DMS 273 treated with DMSO at 0.1 percent for 48 hours (cell line): ENCODE data around the gene NLRX1.
"Not testable (repeated sequence)": the region's sequence is repeated elsewhere in the genome, so short reads cannot be mapped to it uniquely, and the experiment has no call there.

ENCODE experiments used
- DNase-seq: peaks from one replicate; lab custom pipeline; 2025; lab: John Stamatoyannopoulos, UW

Gene NLRX1

DNA sequence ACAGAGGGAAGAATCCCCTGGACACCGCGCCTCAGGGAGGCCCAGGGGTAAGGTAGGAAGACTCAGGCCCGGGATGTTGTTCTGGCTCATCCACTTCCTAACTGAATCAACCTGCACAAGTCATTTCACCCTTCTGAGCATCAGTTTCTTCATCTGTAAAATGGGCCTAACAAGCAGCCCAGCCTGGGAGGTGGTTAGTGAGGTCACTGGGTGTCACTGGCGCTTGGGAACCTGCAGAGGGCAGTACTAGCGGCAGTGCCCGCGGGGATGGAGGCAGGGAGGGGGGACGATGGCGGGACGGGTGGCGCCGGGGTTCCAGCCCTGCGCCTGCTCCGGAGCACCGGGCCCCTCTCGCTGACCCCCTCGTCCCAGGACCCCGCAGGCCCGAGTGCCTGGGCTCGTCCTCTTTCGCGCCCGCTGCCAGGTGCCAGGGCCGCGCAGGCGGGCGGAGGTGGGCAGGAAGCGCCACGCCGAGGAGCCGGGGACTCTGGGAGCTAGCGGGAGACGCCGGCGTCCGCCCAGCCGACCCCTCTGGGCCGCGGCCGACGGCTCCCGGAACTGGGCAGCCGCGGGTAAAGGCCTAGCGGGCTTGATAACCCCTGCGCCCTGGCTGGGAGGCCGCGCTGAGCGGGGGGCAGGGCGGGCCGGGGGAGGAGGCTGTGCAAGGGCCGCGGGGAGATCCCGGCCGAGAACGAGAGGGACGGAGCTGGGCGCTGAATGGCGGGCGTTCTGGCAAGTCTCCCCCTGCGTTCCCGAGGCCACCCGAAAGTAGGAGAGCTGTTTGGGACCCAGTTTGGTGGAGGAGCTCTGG lies at the start of gene NLRX1:
Gene NLRX1, plus strand, starts transcription at position 255 of the 811 bp plus-strand sequence. CDS start 2,679 bp downstream, outside the sequence.
- DNase-seq: peak; percentile 17

DNA sequence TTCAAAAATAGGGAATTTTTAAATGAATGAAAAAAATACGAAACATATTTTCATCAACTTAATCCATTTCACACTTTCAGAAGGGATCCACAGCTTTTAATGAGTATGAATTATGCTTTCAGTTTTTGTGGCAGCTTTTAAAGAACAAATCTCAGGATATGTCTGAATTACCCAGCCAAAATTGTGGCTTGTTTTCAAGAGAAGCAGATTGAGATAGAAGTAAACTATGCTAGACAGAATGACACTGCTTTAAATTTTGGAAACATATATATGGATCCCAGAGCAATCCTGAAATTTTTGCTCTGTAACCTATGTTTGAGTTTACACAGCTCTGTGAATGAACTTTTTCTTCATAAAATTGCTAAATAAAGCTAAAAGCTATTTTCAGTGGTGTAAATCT lies 49.6 kb upstream of the NLRX1 start:
- DNase-seq: no peak

GRCh38 chr11:119120639-119121007 lies 47.9 kb upstream of the NLRX1 start:
- peak; percentile 65 for DNase-seq

GRCh38 chr11:119121008-119121810 lies 47.3 kb upstream of the NLRX1 start, which contains the start of gene HINFP:
Gene HINFP, plus strand, starts transcription at chr11:119121580. Its CDS starts 5,365 bp downstream, at chr11:119126945.
- DNase-seq: peak; percentile 95

GRCh38 chr11:119121811-119122124 lies 46.8 kb upstream of the NLRX1 start:
- DNase-seq: no peak

DNA sequence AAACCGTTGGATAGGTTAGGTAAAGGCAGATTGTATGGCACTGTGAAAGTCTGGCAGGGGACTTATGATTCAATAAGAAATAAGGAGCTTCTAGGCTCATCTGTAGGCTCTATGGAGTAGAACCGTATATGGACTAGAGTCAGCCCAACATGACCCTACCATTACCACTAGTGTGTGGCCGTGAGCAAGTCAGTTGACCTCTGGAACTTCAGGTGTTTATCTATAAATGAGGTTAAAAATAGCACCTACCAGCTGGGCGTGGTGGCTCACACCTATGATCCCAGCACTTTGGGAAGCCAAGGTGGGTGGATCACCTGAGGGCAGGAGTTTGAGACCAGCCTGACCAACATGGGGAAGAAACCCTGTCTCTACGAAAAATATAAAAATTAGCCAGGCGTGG lies 42.7 kb upstream of the NLRX1 start:
- no peak for DNase-seq

DNA sequence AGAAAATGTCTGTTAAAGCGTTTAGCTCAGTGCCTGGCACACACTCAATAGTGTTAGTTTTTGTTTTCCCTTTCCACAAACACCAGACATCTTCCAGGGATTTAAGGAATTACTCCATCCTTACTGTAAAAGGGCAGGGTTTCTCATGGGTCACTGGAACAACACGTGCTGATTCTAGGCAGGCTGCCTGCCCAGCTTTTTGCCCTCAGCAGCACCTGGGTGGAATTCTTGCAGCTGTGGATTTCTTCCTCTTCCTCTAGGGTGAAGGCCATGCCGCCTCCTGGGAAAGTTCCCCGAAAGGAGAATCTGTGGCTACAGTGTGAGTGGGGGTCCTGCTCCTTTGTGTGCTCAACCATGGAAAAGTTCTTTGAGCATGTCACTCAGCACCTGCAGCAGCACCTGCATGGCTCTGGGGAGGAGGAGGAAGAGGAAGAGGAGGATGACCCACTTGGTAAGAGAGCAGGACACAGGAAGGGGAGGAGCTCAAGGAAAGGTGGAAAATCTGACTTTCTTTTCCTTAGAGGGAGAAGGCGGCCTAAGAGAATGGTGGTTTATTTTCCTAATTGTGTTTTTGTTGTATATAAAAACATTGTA lies 41.8 kb upstream of the NLRX1 start:
- DNase-seq: no peak

DNA sequence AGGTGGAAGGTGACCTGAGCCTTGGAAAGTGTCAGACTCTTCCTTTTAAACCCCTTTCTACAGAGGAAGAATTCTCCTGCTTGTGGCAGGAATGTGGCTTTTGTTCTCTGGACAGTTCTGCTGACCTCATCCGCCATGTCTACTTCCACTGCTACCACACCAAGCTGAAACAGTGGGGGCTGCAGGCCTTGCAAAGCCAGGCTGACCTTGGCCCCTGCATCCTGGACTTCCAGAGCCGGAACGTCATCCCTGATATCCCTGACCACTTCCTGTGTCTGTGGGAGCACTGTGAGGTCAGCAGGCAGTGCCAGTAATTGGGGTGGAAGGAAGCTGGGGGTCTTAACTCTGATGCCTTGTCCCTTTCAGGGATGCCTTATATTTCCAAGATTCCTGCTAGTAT lies 37.9 kb upstream of the NLRX1 start:
- DNase-seq: no peak

DNA sequence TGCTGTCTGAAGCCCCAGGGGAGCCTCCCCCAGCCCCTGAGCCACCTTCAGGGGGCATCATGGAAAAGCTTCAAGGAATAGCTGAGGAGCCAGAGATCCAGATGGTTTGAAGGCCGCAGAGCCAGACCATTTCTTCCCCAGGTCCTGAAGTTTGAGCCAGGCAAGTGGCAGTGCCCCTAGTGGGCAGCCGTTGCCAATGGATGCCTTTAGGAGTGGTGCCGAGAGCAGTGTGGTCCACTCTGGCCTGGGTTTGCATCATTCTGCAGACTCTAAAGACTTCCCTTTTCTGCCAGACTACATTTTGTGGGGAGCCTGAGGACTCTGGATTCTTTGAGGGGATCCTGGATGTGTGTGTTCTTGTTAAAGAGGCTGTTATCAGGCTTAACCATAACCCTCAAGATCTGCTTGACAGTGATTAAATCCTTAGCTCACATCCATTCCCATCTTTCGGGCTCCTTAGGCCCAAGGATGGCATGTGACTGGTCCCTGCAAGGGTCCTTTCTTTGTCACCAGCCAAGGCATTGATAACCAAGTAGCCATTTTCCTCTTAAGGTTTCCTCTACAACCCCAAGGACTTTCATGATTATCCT lies 34.0 kb upstream of the NLRX1 start:
- no peak for DNase-seq

GRCh38 chr11:119139276-119139675 lies 29.2 kb upstream of the NLRX1 start:
- DNase-seq: not testable (repeated sequence)

DNA sequence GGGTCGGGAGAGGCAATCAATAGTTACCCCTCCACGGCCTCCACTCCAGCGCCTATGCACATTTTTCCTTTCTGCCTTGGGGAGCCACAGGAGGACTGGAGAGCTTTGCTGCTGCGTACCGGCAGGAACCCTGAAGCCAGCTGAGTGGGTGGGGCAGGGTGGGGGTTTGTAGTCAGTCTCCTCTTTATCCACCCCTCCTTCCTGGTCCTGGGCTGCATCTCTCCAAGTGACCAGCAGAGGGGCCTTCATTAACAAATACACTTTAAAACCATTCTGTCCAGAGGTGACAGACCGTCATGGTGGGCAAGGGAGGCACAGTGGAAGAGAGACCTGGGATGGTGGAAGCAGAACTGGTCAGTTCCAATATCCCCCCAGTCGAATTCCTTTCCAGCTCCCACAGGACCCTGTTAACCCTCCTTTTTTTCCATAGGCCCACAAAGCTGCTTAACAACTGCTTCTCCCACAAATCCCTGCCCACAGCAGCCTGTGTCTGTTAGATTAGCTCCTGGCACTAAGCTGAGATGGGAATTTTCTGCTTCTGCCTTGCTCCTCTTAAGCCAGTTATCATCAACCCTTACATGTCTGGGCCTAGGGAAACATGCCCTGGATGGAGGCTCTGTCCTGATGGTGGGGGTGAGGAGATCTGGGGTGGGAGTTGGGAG lies 23.6 kb upstream of the NLRX1 start:
- no peak for DNase-seq

- no peak for DNase-seq
Observed at GRCh38 chr11:119145551-119145950, 23.0 kb upstream of the NLRX1 start.

DNA sequence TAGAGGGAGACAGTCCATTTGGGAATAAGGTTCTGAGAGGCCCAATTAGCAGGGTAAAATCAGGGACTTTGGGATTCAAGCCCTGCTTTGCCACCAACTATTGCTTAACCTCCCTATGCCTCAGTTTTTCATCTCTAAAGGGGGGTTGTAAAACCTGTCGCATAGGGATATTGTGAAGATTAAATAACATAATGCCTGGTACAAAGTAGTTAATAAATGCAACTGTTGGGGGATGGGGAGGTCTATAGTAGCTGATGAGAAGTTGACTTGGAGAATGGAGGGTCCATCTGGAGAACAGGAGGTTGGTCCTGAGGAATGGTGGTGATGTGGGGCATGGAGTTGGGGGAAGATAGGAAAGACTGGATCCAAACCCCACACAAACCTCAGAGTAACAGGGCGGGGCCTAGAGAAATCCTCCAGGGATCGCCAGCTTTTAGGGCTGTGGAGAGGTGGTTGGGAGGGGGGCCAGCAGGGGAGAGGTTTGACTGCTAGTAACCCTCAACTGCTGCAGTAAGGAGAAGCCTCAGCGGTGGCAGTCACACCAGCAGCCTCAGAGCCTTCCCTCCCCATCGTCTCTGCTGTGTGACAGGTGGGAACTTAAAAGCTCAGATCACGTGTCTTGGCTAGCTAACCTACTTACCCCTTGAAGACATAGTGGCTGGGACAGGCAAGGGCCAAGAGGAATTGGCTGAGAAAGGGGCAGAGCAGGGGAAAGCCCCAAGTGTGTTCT lies 20.8 kb upstream of the NLRX1 start:
- no peak for DNase-seq

- no peak for DNase-seq
Observed at GRCh38 chr11:119148720-119149017, 19.9 kb upstream of the NLRX1 start.

DNA sequence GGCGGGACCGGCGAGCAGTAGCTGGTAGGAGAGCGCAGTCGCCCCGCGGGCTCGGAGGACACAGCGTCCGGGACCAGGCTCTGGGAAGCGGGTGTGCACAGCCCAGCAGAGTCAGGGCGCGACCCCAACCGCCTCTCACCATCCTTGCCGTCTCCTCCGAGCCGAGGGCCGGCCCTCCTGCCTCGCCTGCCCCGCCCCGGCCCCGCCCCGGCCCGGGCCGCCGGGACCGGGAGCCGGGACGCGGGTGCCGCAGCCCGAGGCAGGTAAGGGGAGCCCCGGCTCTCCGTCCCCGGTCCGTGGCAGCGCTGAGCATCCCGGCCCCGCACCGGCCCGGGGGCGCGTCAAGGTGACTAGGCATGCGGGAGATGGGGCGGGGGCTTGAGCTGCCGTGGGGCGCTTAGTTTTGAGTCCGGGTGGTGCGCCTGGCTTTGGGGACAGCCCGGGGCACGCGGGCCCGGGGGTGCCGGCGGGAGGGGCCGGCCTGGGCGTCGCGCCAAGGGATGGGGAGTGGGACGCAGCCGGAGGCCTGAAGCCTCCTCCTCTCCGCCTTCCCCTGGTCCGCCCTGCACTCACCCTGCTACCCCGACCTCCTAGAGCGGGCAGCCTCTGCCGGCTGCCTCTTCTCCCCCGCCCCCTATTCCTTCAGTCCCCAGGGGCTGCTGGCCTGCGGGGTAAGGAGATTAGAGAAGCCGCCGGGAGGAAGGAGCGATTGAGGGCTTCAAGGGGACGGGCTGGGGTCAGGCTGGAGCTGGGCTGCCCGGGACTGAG lies 19.3 kb upstream of the NLRX1 start, which contains the start of gene ABCG4:
Gene ABCG4, plus strand, starts transcription at position 35 of the 768 bp plus-strand sequence. CDS start 914 bp downstream, outside the sequence.
- no peak for DNase-seq

DNA sequence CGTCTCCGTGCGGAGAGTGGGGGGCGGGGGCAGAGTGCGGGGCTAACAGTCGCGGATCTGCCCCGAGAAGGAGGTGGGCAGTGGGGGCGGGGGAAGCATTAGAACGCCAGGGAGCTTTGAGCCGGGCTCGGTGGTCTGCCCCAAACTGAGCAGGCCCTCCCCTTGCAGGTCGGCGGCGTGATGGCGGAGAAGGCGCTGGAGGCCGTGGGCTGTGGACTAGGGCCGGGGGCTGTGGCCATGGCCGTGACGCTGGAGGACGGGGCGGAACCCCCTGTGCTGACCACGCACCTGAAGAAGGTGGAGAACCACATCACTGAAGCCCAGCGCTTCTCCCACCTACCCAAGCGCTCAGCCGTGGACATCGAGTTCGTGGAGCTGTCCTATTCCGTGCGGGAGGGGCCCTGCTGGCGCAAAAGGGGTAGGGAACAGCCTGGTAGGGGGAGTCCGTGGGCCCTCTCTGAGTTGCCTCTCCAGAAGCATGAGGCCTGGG lies 18.7 kb upstream of the NLRX1 start:
- DNase-seq: no peak

DNA sequence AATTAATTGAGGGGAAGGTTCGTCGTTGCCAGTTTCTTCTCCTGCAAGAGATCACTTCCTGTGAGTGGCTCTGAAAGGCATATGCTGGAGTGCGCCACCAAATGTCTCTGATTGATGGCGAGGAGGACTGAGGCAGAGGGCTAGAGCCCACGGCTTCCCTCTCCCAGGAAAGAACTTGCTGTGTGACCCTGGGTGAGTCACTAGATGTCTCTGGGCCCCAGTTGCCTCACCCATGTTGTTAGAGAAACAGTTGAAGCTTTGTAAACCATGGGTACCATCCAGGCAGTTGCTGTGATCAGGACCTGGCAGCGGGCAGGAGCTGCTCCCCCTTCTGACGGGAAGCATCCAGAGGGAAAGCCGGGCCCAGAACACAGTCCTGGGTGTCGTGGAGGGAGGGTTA lies 16.5 kb upstream of the NLRX1 start:
- DNase-seq: no peak

GRCh38 chr11:119152604-119153003 lies 15.9 kb upstream of the NLRX1 start:
- DNase-seq: no peak

DNA sequence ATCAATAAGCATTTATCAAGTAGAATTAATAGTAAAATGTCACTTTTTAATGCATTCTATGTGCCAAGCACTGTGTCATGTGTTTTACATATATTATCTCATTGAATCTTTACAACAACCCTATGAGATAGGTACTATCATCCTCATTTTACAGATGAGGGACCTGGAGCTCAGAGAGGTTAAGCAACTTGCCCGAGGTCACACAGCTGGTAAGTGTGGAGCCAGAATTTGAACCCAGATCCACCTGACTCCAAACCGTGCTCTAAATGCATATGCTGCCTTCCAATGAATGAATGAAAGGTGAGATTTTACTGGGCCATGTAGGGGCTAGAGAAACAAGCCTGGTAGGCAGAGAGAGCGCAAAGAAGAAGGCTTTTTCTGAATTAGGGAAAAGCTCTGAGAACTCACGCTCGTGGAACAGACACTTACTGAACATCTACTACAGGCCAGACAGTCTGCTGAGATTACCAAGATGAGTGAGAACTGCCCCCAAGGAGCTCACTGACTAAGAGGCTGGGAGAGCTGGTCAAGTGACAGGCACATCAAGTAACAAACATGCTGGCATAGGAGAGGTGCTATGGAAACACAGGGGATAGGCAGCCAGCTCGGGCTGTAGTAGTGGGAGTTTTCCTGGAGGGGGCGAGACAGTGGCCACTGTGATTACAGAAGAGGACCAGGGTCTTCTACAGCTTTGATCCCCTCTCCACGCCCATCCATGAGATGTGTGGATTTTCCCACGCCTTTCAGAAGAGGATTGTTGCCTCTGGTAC lies 15.3 kb upstream of the NLRX1 start:
- no peak for DNase-seq

DNA sequence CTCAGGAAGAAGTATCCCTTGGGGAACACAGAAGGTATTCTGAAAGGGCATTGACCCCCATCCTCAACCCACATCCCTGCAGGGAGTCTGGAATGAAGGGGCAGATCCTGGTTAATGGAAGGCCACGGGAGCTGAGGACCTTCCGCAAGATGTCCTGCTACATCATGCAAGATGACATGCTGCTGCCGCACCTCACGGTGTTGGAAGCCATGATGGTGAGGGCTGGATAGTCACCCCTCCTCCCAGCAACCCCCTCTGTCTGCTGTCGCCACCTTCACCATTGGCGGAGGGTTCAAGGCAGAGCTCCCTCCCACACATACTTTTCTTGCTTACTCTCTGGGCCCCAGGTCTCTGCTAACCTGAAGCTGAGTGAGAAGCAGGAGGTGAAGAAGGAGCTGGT lies 14.3 kb upstream of the NLRX1 start:
- no peak for DNase-seq
